COR-L47 (cell line): ENCODE measurements around the gene OBSCN.
"Not testable (repeated sequence)": the region's sequence is repeated elsewhere in the genome, so short reads cannot be mapped to it uniquely, and the experiment has no call there.

Experiments used
- DNase-seq: peaks from one replicate; lab custom pipeline; 2025; lab: John Stamatoyannopoulos, UW

Gene OBSCN

DNA sequence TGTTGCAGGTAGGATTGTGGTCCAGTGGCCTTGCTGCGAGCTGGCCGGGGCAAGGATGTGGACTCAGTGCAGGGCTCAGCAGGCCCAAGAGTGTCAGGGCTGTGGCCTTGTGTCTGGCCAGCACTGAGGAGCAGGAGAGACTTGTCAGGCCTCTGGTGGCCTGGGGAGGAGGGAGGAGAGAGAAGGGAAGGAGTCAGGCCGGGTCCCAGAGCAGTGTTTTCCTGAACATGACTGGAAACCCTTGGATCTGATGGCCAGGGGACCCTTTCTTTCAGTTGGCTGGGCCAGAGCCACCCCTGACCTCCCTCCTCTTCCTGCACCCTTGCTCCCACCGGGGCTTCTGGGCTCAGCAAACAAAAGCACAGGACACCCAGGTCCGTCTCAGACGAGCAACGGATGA lies 37.2 kb upstream of the OBSCN start:
- no peak for DNase-seq

DNA sequence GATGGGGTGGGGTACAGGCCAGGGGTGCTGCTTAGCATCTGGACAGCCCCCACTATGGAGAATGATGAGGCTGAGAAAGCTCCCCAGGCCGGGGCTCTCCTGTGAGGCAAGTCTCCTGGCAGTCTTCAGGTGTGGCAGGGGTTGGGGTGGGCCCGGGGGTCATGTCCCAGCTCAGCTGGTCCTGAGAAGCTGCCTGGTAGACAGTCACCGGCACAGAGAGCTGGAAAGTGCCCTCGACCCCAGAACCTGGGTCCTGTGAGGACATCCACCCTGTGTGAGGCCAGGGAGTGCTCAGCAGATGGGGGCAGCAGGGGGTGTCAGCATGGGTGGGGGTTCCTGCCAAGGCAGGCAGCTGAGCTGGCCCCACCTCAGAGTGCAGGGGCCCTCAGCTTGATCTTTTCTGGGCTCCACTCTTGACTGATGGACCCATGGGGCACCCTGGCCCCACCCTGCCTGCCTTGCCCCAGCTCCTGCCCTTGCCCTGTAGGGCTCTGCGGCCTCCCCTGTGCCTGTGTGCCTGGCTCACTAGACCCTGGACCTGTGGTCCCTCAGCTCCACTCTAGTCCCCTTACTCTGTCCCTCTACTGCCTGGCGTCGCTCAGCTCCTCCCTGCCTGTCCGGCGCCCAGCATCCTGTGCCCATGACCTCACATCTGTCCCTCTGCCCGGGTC lies 36.5 kb upstream of the OBSCN start:
- DNase-seq, result no peak

DNA sequence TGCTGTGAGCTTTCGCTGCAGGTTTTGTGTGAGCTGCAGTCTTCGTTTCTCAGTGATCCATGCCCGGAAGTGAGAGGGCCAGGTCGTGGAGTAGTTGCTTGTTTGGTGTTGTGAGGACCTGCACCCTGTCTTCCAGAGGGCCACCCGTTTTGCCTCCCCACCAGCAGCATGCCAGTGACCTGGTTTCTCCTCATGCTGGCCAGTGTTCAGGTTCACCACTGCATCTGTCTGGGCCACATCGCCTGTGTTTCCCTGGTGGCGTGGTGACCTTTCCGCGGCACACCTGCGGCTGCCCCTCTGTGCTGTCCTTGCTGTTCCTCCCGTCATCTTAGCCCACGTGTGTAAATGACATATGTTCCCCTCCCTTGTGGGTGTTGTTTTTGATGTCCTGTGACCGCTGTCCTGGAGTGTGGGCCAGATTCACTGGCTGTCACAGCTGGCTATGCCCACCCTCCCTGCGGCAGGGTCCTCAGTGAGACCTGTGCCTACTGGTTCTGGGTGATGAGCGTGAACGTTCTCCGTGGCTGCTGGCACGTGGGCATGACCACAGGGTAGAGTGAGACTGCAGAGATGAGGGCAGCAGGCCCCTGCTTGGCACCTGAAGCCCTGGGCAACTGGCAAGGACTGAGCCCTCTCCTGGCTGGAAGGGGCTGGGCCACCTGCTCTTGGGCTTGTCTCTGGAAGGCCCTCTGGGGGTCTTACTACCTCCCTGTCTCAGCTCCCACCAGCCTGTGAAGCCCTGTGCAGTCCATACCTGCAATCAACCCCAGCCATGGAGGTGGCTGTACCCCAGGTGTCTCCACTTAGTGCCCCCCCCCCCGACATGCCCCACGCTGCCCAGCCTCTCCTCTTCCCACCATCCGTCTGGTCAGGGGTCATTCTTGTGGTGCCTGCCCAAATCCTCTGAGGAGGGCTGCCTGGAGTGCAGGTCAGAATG lies 35.0 kb upstream of the OBSCN start:
- no peak for DNase-seq

DNA sequence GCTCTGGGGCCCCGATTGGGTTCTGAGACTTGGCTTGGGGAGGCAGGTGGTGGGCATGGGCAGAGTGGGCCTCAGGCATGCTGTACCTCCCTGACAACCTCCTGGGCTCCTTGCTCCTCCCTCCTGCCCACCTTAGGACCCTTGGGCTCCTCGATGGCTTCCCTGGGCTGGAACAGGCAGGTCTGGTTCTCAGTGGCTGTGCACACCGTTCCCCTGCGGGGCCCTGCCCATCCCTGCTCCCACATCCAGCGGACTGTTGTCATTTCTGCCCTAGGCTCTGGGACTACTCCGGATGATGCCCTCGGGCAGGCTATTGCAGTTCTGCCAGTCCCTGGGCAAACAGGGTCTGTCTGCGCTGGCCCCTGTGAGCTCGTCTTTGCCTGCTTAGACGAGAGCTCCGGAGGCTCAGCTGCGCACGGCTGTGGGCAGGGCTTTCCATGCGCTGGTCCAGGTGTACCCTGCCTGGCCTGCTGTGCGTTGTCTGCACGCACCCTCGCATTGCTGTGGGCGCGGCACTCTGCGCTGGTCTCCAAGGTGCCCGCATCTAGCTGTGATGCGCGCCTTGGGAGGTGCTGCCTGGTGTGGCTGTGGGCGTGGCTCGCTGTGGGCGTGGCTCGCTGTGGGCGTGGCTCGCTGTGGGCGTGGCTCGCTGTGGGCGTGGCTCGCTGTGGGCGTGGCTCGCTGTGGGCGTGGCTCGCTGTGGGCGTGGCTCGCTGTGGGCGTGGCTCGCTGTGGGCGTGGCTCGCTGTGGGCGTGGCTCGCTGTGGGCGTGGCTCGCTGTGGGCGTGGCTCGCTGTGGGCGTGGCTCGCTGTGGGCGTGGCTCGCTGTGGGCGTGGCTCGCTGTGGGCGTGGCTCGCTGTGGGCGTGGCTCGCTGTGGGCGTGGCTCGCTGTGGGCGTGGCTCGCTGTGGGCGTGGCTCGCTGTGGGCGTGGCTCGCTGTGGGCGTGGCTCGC lies 34.0 kb upstream of the OBSCN start:
- DNase-seq, result not testable (repeated sequence)

DNA sequence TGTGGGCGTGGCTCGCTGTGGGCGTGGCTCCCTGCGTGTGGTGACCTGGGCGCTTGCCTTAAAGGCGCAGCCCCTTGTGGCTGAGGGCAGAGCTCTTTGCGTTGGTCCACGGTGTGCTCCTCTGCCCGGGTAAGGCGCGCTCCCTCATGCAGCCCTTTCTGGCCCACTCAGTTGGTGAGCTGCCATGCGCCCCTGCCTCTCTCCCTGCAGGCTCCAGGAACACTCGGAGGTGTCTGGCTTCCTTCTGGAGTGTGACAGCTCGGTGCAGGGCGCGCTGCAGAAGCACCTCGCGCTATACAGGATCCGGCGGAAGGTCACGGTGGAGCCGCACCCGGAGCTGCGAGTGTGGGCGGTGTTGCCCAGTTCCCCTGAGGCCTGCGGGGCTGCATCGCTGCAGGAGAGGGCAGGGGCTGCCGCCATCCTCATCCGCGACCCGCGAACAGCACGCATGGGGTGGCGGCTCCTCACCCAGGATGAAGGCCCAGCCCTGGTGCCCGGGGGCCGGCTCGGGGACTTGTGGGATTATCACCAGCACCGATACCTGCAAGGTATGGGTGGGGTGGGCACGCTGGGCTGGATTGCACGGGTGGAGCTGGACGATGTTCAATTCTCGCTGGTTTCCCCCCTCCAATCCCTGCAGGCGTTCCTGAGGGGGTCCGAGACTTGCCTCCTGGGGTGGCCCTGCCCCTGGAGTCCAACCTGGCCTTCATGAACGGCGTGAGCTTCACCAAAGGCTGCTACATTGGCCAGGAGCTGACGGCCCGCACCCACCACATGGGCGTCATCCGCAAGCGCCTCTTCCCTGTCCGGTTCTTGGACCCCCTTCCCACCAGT lies 33.1 kb upstream of the OBSCN start:
- no peak for DNase-seq

GRCh38 chr1:228175316-228176023 lies 32.4 kb upstream of the OBSCN start:
- no peak for DNase-seq

DNA sequence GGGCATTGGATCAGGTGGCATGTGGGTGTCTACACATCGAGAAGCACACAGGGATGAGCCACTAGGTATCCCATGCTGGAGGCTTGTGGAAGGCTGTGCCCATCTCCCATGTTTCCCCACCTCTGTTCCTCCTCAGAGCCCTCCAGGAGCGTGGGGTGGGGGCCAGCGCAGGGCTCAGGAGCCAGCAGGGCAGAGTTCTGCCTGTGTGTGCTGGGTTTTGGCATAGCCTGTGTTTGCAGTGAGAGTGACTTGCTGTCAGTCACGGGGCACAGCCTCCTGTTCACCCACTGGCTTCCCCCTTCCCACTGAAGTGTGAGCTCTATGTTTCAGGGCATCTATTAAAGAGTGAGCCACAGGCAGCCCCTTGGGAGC lies 31.8 kb upstream of the OBSCN start:
- no peak for DNase-seq

DNA sequence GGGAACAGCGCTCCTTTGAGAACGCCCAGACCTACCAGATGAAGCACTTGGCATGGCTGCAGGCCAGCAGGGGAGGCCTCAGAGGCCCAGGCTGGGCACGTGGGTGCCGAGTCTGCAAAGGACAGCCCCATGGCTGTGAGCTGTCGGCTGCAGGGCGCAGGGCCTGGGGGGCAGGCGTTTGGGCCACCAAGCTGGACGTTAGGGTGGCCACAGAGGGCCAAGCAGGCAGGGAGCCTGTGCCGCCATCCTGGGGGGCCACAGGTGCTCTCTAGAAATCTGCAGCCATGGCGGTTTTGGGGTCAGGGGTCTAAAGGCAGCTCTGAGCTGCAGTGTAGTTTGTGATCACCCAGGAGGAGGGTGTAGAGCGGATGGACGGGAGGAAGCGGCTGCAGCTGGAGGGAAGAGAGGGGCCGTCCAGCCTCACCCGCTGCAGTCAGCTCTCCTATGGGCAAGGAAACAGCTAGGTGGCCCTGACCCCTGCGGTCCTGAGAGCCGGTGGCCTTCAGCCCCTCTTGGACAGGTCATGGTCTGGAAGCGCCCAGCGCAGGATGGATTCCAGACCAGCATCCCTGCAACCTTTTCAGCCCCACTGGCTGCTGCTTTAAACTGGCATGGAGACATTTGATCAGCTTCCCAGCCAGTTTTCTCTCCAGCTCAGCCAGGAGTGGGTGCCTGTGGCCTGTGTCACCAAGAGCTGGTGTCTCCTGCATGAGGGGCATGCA lies 31.2 kb upstream of the OBSCN start:
- no peak for DNase-seq

DNA sequence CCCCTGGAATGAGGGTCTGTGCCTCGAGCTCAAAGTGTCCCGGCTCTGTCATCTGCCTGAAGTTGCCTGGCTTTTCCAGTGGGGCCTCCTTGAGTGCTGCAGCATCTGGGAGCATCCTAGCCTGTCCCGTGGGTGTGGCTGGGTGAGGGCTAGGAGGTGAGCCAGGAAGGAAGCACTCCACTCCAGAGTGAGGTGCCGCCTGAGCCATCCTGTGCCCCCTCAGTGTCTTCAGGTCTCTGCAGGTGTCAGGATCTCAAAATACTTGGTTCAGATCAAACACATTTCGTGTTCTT lies 30.7 kb upstream of the OBSCN start:
- DNase-seq, result no peak

DNA sequence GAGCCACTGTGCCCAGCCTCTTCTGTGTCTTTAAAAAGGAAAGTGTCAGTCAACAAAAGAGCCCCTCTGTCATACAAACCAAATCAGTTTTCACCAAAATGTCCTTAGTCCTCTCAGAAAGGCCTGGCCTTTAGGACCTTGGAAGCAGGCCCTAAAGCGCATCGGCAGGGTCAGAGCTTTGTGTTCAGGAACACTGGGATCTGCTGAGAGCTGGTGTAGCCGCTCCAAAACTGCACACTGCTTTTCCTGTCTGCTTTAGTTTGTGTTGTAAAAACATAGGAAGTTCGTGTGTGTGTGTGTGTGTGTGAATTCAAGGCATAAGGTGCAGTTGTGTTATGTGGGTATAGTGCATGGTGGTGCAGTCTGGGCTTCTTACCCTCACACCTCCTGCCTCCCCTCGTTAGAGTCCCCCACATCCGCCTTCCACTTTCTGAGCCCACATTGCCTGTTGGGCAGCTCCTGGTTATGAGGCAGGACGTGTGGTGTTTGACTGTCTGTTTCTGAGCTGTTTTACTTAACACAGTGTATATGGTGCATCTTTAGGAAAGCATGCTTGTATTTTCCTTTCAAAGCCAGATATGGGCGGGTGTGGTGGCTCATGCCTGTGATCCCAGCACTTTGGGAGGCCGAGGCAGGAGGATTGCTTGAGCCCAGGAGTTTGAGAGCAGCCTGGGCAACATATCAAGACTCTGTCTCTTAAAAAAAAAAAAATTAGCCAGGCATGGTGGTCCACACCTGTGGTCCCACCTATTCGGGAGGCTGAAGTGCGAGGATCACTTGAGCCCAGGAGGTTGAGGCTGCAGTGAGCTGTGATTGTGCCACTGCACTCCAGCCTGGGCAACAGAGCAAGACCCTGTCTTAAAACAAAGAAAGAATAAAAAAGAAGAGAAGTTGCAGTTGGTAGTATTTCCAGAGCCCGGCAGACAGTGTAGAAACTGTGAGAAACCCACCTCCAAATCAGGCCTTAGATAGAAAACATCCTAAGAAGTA lies 29.8 kb upstream of the OBSCN start:
- DNase-seq, result no peak

- DNase-seq, result no peak
These were observed 28.8 kb upstream of the OBSCN start for GRCh38 chr1:228178737-228179684.

DNA sequence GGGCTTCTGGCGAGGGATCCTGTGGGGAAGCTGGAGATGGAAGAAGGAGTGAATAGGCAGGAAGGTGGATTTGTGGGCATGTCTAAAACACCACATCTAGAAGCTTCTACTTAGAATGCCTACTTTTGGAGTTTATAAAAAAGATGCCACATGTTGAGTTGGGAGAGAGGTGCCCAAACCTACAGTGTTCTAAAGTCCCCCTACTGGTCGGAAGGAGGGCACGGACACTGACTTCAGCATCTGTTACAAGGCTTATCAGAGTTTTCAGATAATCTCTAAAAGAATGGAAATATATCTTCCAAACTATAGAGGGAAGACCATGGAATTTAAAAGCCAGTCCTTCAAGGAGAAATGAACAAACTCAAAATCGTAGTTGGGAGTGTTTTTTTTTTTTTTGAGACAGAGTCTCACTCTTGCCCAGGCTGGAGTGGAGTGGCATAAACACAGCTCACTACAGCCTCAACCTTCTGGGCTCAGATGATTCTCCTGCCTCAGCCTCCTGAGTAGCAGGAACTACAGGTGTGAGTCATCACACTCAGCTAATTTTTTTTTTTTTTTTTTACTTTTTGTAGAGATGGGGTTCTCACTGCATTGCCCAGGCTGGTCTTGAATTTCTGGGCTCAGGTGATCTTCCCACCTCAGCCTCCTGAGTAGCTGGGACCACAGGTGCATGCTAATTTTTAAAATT lies 27.4 kb upstream of the OBSCN start:
- DNase-seq, result no peak

DNA sequence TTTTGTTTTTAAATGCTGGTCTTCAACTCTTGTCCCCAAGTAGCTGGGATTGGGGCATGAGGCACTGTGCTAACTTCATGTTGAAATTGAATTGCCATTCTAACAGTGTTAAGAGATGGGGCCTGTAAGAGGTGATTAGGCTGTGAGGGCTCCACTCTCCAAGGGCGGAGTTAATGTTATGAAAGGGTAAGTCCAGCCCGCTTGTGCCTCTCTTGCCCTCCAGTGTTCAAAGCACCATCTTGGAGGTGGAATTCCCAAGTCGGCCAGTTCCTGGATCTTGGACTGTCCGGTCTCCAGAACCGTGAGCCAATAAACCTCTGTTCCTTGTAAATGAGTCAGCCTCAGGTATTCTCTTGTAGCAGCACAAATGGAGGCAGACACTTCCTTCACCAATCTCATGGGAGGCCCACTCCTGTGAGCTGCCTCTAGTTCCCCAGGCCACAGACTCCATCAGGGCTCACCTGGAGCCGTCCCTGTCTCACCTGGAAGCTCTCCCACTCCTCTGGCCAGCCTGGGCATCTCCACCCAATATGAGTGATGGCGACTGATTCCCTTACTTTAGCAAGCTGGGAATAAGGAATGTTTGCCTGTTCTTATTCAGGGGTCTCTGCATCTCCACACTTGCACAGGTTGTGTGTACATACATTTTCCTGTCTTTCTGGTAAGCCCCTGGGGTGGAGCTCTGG lies 26.7 kb upstream of the OBSCN start:
- no peak for DNase-seq

DNA sequence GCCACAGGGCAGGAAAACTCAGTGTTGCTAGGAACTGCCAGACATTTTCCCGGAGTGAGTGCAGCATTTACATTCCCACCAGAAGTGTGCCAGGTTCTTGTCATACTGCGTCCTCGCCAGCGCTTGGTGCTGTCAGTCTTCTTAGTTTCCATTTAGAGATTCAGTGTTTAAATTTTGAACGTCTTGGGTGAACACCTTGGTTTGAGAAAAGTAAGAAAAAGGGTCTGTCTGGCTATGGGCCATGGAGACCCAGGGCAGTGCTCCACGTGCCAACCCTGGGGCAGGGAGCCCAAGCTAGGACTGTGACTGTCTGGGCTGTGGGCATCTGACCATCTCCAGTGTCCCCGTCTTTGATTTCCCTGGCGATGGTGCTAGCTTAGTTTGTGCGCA lies 26.2 kb upstream of the OBSCN start:
- DNase-seq, result no peak

DNA sequence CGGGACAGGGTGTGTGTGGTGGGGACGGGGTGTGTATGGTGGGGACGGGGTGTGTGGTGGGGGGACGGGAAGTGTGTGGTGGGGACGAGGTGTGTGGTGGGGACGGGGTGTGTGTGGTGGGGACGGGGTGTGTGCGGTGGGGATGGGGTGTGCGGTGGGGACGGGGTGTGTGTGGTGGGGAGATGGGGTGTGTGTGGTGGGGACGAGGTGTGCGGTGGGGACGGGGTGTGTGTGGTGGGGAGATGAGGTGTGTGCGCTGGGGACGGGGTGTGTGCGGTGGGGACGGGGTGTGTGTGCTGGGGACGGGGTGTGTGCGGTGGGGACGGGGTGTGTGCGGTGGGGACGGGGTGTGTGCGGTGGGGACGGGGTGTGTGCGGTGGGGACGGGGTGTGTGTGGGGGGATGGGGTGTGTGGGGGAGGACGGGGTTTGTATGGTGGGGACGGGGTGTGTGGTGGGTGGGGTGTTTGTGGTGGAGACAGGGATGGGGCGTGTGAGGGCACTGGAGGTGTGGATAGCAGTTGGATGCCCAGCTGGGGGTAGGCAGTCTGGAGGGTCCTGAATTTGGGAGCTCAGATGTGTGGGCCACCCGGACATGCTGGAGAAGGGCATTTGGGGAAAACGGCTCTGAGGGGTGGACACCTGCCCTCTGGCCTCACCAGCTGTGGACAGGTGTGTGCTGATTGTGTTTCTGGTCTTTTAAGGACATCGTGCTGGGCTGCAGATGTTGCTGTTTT lies 25.4 kb upstream of the OBSCN start:
- no peak for DNase-seq

DNA sequence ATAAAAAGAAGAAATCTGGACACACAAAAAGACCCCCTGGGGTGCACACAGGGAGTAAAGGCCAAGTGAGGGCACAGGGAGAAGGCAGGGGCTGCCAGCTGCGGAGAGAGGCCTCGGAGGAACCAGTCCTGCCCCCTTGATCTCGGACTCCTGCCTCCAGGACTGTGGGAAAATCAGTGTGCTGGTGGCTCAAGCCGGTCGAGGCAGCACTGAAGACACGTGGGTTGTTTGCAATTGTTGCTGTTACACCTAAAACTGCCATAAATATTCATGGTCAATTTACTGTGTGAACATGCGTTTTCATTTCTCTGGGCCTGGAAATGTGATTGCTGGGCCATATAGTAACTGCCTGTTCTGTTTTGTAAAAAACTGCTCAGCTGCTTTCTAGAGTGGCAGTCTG lies 23.7 kb upstream of the OBSCN start:
- DNase-seq, result no peak
